Measurements from ENCODE around the gene KDM4B.

The KDM4B gene

GRCh38 chr19:4955274-4955673 lies 13.6 kb upstream of the KDM4B start:
- no peak overlapping the region for H3K4me3 ChIP-seq (ENCODE audit: low read depth, low read length)
- no peak for TF ChIP-seq CTCF (IDR thresholded peaks at IDR 0.05; ENCODE audit: low read depth, low read length)

GRCh38 chr19:4957981-4958380 lies 10.9 kb upstream of the KDM4B start:
- no peak for TF ChIP-seq CTCF (IDR thresholded peaks at IDR 0.05; ENCODE audit: low read depth, low read length)
- H3K4me3 ChIP-seq (ENCODE audit: low read depth, low read length), result no peak overlapping the region

GRCh38 chr19:4962085-4962619 lies 6.8 kb upstream of the KDM4B start:
- H3K4me3 ChIP-seq (ENCODE audit: low read depth, low read length), result no peak overlapping the region
- TF ChIP-seq CTCF (IDR thresholded peaks at IDR 0.05; ENCODE audit: low read depth, low read length), result no peak

- no peak overlapping the region for H3K4me3 ChIP-seq (ENCODE audit: low read depth, low read length)
- no peak for TF ChIP-seq CTCF (IDR thresholded peaks at IDR 0.05; ENCODE audit: low read depth, low read length)
Measured at GRCh38 chr19:4965061-4965460, 3.9 kb upstream of the KDM4B start.

- TF ChIP-seq CTCF (IDR thresholded peaks at IDR 0.05; ENCODE audit: low read depth, low read length), result no peak
- H3K4me3 ChIP-seq (ENCODE audit: low read depth, low read length), result no peak overlapping the region
Measured at GRCh38 chr19:4966591-4966990, 2.3 kb upstream of the KDM4B start.

- no peak for TF ChIP-seq CTCF (IDR thresholded peaks at IDR 0.05; ENCODE audit: low read depth, low read length)
- H3K4me3 ChIP-seq (ENCODE audit: low read depth, low read length), result peak overlapping the region; percentile 41
Measured at GRCh38 chr19:4967738-4968461, 1.0 kb upstream of the KDM4B start.

- no peak for TF ChIP-seq CTCF (IDR thresholded peaks at IDR 0.05; ENCODE audit: low read depth, low read length)
- peak overlapping the region; percentile 86 for H3K4me3 ChIP-seq (ENCODE audit: low read depth, low read length)
Measured at GRCh38 chr19:4969292-4969771, 419 bp downstream of the KDM4B start.

Data from WI38 (cell line).